NCI-H1048 (cell line): ENCODE data around the gene OR6K2.
"Not testable (repeated sequence)": the region's sequence is repeated elsewhere in the genome, so short reads cannot be mapped to it uniquely, and the experiment has no call there.

Source experiments
- DNase-seq: peaks from one replicate; lab custom pipeline; 2025; lab: John Stamatoyannopoulos, UW

OR6K2 gene

GRCh38 chr1:158700552-158700951 lies at the start of gene OR6K2:
OR6K2 (minus strand) TSS chr1:158700652; CDS start chr1:158700652, 0 bp downstream.
- DNase-seq = no peak

GRCh38 chr1:158735848-158736247 lies 35.4 kb upstream of the OR6K2 start:
- no peak for DNase-seq

- DNase-seq = no peak
Measured at GRCh38 chr1:158732524-158732923, 32.1 kb upstream of the OR6K2 start.

- DNase-seq = no peak
Measured at GRCh38 chr1:158731707-158732106, 31.3 kb upstream of the OR6K2 start.

- no peak for DNase-seq
Measured at GRCh38 chr1:158730453-158730852, 30.0 kb upstream of the OR6K2 start.

GRCh38 chr1:158728510-158729225 lies 28.2 kb upstream of the OR6K2 start:
- DNase-seq = no peak

GRCh38 chr1:158724442-158724841 lies 24.0 kb upstream of the OR6K2 start:
- no peak for DNase-seq

- DNase-seq = no peak
Measured at GRCh38 chr1:158720620-158721019, 20.2 kb upstream of the OR6K2 start, which contains the start of gene OR6K3. OR6K3 (minus strand) TSS chr1:158720720; CDS start chr1:158718115, 2,605 bp downstream.

GRCh38 chr1:158719664-158720063 lies 19.2 kb upstream of the OR6K2 start:
- DNase-seq = no peak

GRCh38 chr1:158717344-158717743 lies 16.9 kb upstream of the OR6K2 start:
- no peak for DNase-seq

GRCh38 chr1:158716335-158716734 lies 15.9 kb upstream of the OR6K2 start:
- no peak for DNase-seq

GRCh38 chr1:158714754-158715153 lies 14.3 kb upstream of the OR6K2 start:
- DNase-seq = no peak

GRCh38 chr1:158711098-158711497 lies 10.6 kb upstream of the OR6K2 start:
- no peak for DNase-seq

- DNase-seq = no peak
Measured at GRCh38 chr1:158706096-158706495, 5.6 kb upstream of the OR6K2 start.

GRCh38 chr1:158694596-158694995 lies 5.9 kb downstream of the OR6K2 start:
- no peak for DNase-seq

- DNase-seq = no peak
Measured at GRCh38 chr1:158692356-158692755, 8.1 kb downstream of the OR6K2 start.

- DNase-seq = no peak
Measured at GRCh38 chr1:158691907-158692306, 8.5 kb downstream of the OR6K2 start.

- DNase-seq = not testable (repeated sequence)
Measured at GRCh38 chr1:158691149-158691548, 9.3 kb downstream of the OR6K2 start.

- DNase-seq = no peak
Measured at GRCh38 chr1:158689875-158690274, 10.6 kb downstream of the OR6K2 start.

- DNase-seq = no peak
Measured at GRCh38 chr1:158689110-158689509, 11.3 kb downstream of the OR6K2 start.

- DNase-seq = not testable (repeated sequence)
Measured at GRCh38 chr1:158688343-158688742, 12.1 kb downstream of the OR6K2 start.

- no peak for DNase-seq
Measured at GRCh38 chr1:158687037-158687436, 13.4 kb downstream of the OR6K2 start.

GRCh38 chr1:158686111-158687009 lies 14.1 kb downstream of the OR6K2 start, which contains the start of gene SPTA1:
SPTA1 (minus strand) TSS chr1:158686715; CDS start chr1:158686517, 198 bp downstream.
- no peak for DNase-seq
